ACC112 (cell line): ENCODE measurements around the gene CPB2.

ENCODE experiments used
- H2AFZ ChIP-seq: fragments of 200-600 bp; sonication (generic); one replicate; pipeline ENCODE4 v1.6.0; 2017; ENCODE audit warnings: antibody characterized with exemption, low read length; ENCODE audit not compliant: unreplicated experiment
- H3K27ac ChIP-seq: fragments of 200-600 bp; sonication (generic); 2 replicates; pipeline ENCODE4 v1.5.1; 2014; ENCODE audit warnings: low read depth, mild to moderate bottlenecking, antibody characterized with exemption, low read length, moderate library complexity
- H3K27me3 ChIP-seq: fragments of 200-600 bp; sonication (generic); 2 replicates; pipeline ENCODE4 v1.6.1; 2014; ENCODE audit warnings: mild to moderate bottlenecking, antibody characterized with exemption, low read length, moderate library complexity, mixed read lengths; ENCODE audit not compliant: insufficient read depth
- H3K36me3 ChIP-seq: fragments of 200-600 bp; sonication (generic); 2 replicates; pipeline ENCODE4 v1.6.1; 2016; ENCODE audit warnings: mild to moderate bottlenecking, antibody characterized with exemption, low read length, moderate library complexity, mixed read lengths; ENCODE audit not compliant: insufficient read depth
- H3K4me1 ChIP-seq: fragments of 200-600 bp; sonication (generic); one replicate; pipeline ENCODE4 v1.6.1; 2016; ENCODE audit warnings: low read length, mixed read lengths; ENCODE audit not compliant: insufficient read depth, unreplicated experiment, control insufficient read depth
- H3K4me3 ChIP-seq: fragments of 200-600 bp; sonication (generic); 2 replicates; pipeline ENCODE4 v1.5.1; 2014; ENCODE audit warnings: mild to moderate bottlenecking, low read depth, low read length
- H3K79me2 ChIP-seq: fragments of 200-600 bp; sonication (generic); one replicate; pipeline ENCODE4 v1.6.0; 2016; ENCODE audit warnings: low read length; ENCODE audit not compliant: control insufficient read depth, unreplicated experiment, insufficient read depth

Gene CPB2

GRCh38 chr13:46022481-46022880 lies 82.4 kb downstream of the CPB2 start:
- H3K27ac ChIP-seq, result no peak overlapping the region
- no peaks in the 10 kb centered on the region for H3K27me3 ChIP-seq
- peaks cover 2% of the 10 kb centered on the region for H3K79me2 ChIP-seq
- H3K4me3 ChIP-seq, result no peak overlapping the region
- no peaks in the 10 kb centered on the region; the same call in none of the 2 replicates for H3K36me3 ChIP-seq
- no peak overlapping the region for H2AFZ ChIP-seq
- no peaks in the 10 kb centered on the region for H3K4me1 ChIP-seq

GRCh38 chr13:46016216-46016615 lies 88.6 kb downstream of the CPB2 start:
- no peak overlapping the region for H2AFZ ChIP-seq
- H3K36me3 ChIP-seq, result no peaks in the 10 kb centered on the region; the same call in none of the 2 replicates
- H3K27me3 ChIP-seq, result no peaks in the 10 kb centered on the region
- H3K27ac ChIP-seq, result no peak overlapping the region
- H3K4me1 ChIP-seq, result no peaks in the 10 kb centered on the region
- H3K79me2 ChIP-seq, result no peaks in the 10 kb centered on the region
- no peak overlapping the region for H3K4me3 ChIP-seq

GRCh38 chr13:46015366-46015765 lies 89.5 kb downstream of the CPB2 start:
- H3K4me1 ChIP-seq, result no peaks in the 10 kb centered on the region
- H3K79me2 ChIP-seq, result no peaks in the 10 kb centered on the region
- H3K36me3 ChIP-seq, result no peaks in the 10 kb centered on the region; the same call in none of the 2 replicates
- H3K27ac ChIP-seq, result no peak overlapping the region
- H2AFZ ChIP-seq, result no peak overlapping the region
- no peak overlapping the region for H3K4me3 ChIP-seq
- no peaks in the 10 kb centered on the region for H3K27me3 ChIP-seq

- no peaks in the 10 kb centered on the region for H3K27me3 ChIP-seq
- H3K4me1 ChIP-seq, result no peaks in the 10 kb centered on the region
- no peak overlapping the region for H3K27ac ChIP-seq
- peaks cover 15% of the 10 kb centered on the region for H3K36me3 ChIP-seq
- H2AFZ ChIP-seq, result no peak overlapping the region
- H3K79me2 ChIP-seq, result no peaks in the 10 kb centered on the region
- H3K4me3 ChIP-seq, result no peak overlapping the region
These were observed 92.4 kb downstream of the CPB2 start for GRCh38 chr13:46012404-46012803.

- no peak overlapping the region for H2AFZ ChIP-seq
- no peak overlapping the region for H3K27ac ChIP-seq
- H3K4me3 ChIP-seq, result no peak overlapping the region
- no peaks in the 10 kb centered on the region for H3K4me1 ChIP-seq
- peaks cover 20% of the 10 kb centered on the region for H3K36me3 ChIP-seq
- H3K27me3 ChIP-seq, result no peaks in the 10 kb centered on the region
- no peaks in the 10 kb centered on the region for H3K79me2 ChIP-seq
These were observed 94.7 kb downstream of the CPB2 start for GRCh38 chr13:46010148-46010547.

GRCh38 chr13:46008631-46009030 lies 96.2 kb downstream of the CPB2 start:
- H3K36me3 ChIP-seq, result peaks cover 20% of the 10 kb centered on the region
- H3K27ac ChIP-seq, result no peak overlapping the region

GRCh38 chr13:46006688-46007452 lies 98.0 kb downstream of the CPB2 start:
- no peaks in the 10 kb centered on the region for H3K27me3 ChIP-seq
- H2AFZ ChIP-seq, result no peak overlapping the region
- H3K4me1 ChIP-seq, result no peaks in the 10 kb centered on the region
- peaks cover 22% of the 10 kb centered on the region for H3K36me3 ChIP-seq
- no peak overlapping the region for H3K4me3 ChIP-seq
- no peak overlapping the region for H3K27ac ChIP-seq
- no peaks in the 10 kb centered on the region for H3K79me2 ChIP-seq

More at GRCh38 chr13:46008631-46009030, 96.2 kb downstream of the CPB2 start:
- no peak overlapping the region for H2AFZ ChIP-seq
- no peak overlapping the region for H3K4me3 ChIP-seq
- H3K27me3 ChIP-seq, result no peaks in the 10 kb centered on the region
- H3K4me1 ChIP-seq, result no peaks in the 10 kb centered on the region
- H3K79me2 ChIP-seq, result no peaks in the 10 kb centered on the region

GRCh38 chr13:46004491-46004890 lies 100.3 kb downstream of the CPB2 start:
- Histone ChIP-seq H3K27me3 (no peaks in the 10 kb centered on the region), H3K79me2 (no peaks in the 10 kb centered on the region), H3K4me1 (no peaks in the 10 kb centered on the region), H3K36me3 (peaks cover 36% of the 10 kb centered on the region), H2AFZ (no peak overlapping the region), H3K27ac (no peak overlapping the region), H3K4me3 (no peak overlapping the region)
